NK-92 (cell line): ENCODE results near the gene BLNK.
"Not testable (repeated sequence)": the region's sequence is repeated elsewhere in the genome, so short reads cannot be mapped to it uniquely, and the experiment has no call there.

ENCODE experiments used
- DNase-seq: peaks from one replicate; lab custom pipeline; 2025; ENCODE audit not compliant: unreplicated experiment; lab: John Stamatoyannopoulos, UW

BLNK gene

DNA sequence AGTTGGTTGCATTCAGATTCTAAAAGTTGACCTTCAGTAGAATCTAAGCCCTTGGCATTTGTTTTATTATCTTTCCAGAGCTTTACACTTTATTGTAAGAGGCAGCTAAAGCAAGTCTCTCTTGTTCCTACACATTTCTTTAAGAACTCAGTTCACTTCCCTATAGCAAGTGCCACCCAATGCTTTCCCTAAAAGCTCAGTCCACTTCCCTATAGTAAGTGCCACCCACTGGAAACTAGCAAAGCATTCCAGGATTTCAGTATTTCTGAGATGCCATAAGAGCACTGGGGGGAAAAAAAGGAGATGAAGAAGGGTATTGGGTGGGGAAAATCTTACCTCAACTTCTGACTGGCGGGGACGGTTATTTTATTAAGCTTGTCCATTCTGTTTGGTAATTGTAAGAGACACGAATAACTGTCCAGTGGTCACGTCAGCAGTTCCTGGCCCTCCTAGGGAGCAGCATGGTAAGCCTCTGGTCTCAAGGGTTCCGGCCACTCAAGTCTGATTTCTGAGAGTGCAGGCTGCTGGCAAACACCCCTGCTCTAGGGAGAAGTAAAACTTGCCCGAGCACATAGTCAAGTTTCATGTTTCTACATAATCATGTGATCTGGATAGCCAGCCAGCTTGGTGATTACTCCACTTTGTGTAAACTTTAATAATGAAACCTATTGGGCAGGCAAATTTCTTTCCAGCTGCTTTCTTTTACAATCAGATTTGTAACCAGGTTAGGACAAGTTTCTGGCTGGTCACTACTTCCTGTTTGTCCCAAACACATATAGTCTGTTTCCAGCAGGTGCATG lies at the start of gene BLNK:
Gene BLNK (minus strand): TSS at position 554 of the 800 bp plus-strand sequence. CDS start 171 bp downstream, at position 383.
- DNase-seq, result no peak

DNA sequence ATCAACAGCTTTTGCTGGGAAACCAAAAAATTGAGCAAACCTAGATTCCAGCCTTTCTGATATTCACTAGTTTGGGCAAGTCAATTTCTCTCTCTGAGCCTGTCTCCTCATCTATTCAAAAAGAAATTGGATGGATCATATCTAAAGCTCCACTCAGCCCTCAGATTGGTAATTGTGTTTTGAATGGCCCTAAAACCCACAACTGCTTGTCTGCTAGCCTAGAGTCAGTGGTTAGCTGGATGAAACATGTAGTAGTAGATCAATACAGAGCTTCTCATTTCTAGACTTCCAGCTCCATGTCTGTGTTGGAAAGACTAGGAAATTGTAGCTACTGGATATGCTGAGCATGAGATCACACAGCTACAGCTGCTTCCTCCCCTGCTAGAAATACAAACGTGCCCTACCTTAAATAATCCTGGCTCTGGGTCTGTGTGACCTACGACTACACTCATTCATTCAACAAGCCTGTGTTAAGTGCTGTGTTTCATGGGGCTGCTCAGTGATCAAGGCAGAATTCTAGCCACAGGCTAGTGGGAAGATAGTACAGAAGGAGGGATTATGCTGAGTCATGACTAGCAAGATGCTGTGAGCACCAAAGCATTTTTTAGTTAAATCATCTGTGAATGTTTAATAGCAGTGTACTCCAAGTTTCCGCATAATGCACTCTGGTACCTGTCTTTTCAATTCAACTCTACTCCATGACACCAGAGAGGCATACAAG lies 48.5 kb upstream of the BLNK start:
- DNase-seq, result no peak

DNA sequence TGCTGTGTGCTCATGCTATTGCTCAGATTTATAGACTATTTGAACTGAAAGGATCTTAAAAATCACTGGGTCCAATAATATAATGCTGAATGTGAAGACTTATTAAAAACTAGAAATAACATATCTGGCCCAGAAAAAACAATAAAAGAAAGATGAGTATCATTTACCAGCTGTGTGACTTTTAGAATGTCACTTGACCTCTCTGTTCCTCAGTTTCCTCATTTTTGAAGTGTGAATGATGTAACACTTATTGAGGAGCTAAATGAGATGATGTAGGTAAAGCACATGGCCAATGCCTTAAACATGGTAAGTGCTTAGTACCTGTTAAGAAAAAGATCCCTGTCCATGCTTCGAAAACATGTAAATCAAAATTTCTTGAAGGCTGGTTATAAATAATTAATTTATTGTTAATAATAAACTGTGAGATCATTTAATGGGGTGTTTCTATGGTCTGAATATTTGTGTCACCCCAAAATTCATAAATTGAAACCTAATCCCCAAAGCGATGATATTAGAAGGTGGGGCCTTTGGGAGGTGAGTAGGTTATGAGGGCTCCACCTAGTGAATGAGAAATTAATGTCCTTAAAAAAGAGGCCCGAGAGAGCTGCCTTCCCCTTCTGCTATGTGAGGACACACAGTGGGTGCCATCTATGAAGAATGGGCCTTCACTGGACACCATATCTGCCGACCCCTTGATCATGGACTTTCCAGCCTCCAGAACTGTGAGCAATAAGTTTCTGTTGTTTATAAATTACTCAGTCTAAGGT lies 45.9 kb upstream of the BLNK start:
- no peak for DNase-seq

DNA sequence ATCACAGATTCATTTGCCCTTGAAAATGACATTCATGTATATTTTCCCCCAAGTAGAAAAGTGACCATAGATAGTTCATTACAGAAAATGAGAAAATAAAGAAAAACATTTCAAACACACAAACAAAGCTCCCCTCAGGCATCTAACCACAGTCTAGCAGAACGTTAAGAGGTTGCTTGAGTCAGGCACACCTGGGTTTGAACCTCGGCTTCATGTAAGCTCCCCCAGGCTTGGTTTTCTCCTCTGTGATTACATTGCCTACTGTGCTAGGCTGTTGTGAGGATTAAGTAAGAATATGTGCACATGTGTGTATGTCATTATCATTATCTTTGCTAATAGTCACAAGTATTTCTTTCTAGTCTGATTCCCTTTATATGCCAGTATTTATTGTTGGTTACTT lies 42.0 kb upstream of the BLNK start:
- DNase-seq, result no peak

DNA sequence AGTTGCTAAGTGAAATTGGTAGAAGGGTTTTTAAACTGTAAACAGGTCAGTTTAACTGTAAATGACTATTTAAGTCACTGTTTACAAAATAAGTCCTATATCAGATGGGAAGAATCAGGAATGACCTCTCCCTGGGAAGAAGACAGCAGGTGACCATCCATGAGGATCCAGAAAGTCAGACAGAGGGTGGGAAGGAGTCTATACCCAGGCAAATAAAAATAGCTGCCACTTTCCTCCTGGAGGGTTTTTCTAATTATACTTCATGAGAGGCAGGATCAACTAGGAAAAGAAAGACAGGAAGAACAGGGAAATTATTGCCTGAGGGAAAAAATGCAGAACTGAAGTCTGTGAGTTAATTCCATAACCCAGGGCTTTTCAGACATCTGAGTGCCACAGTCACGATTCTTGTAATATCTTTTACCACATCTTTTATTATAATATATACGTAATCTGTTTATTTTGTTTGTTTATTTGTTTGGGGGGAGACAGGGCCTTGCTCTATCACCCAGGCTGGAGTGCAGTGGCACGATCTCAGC lies 39.9 kb upstream of the BLNK start:
- no peak for DNase-seq

DNA sequence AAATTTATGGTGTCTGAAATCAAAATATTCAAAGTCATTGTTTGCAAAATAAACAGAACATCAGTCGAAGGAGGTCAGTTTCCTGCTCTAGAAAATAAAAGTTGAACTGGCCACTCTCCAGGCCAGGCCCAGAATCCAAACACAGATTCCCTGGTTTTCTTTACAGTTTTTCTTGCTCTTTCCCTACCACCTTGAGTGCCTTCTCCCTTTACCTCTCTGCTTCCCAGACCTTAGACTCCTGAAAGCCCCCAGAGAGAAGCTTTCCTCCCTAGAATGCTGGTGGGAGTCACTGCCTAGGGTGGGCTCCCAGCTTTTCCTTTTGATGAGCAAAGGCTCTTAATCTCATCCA lies 38.9 kb upstream of the BLNK start:
- no peak for DNase-seq

DNA sequence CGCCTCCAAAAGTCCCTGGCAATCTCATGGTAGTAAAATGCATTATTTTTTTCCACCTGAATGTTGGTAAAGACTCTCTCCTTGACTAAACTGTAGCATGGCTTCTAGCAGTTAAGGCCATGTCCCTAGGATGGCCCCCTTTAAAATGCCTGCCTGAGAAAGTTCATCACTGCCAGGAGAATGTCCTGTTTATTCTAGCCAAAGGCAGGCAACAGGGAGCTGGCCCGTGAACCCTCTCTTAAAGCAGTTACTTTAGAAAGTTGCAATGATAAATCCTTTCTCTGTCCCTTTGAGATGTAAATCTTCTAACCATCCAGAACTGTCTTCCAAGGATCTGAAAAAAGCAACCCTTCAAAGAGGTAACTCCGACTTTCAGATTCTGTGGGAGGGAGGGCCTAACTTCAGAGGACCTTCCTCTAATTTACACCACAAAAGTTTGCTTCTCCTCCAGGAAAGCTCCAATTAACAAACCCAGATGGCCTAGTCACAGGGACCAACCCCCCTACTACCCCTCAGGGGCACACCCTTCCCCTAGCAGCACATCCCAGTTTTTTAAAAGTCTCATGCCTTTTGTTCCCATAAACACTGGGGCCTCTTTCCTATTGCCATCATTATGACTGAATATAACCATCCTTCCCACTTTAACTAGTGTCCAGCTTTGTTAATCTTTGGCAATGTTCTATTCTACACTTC lies 38.4 kb upstream of the BLNK start:
- no peak for DNase-seq

DNA sequence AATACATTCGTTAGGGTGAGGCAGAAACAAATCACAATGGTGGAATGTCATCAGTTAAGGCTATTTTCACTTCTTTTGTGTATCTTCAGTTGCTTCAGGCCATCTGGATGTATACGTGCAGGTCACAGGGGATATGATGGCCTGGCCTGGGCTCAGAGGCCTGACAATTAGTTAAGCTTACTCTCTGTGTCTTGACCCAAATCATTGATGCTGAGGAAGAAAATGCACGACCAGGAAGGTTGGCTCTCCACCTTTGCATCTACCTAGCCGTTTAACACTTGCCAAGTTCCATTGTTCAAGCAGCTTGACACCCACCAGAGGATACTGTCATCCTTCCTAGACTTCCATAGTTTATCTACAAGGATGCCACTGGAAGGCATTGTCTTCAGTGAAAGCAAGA lies 37.5 kb upstream of the BLNK start:
- DNase-seq, result not testable (repeated sequence)

DNA sequence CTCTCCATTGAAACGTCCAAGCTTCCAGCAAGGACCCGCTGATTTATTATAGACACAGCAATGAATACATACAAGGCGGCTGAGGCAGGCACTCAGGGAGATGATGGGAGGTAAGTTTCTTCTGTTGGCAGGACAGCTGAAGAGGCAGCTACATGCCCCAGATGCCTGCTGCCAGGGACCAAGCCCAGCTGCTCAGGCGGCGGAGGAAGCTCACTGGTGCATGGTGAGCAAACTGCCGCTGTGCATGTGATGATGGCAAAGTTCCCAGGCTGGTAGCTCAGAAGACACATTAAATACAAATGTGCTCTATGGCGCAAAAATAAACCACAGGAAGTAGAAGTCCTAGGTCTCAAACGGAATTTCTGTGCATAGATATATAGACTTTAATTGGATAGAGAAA lies 35.1 kb upstream of the BLNK start:
- no peak for DNase-seq

DNA sequence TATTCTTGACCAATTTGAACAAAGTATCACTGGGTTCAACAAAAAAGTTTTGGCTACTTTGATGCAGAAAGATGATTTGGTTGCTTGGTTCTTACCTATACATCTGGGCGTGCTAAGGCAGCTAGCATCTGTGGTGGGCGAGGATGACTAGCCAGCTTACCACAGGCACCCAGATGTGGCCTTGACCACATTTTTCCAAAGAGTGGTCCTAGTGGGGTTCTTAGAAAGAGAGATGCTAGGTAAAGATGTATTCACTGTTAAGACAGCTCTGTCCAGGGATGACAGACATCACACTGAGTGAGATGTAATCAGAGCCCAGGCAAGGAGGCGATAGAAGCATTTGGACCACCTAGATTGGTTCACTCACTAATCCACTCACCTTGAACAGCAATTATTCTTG lies 33.6 kb upstream of the BLNK start:
- DNase-seq, result no peak

DNA sequence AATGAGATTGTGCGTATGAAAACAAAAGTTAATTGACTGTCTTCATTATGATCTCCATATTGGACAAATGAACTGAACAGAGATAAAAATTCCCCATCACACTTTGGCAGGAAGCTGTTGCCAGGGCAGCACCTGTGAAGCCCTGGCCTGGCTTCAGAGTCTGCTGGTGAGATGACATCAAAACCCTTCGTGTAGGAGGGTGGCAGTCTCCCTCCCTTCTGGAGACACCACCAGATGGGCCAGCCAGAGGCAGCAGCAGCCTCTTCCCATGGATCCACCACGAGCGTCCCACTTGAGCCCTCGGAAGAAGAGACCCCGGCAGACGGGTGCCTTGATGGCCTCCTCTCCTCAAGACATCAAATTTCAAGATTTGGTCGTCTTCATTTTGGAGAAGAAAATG lies 32.9 kb upstream of the BLNK start, which contains the start of gene DNTT:
Gene DNTT (plus strand): TSS at position 205 of the 400 bp plus-strand sequence. CDS start 64 bp downstream, at position 269.
- DNase-seq, result no peak

DNA sequence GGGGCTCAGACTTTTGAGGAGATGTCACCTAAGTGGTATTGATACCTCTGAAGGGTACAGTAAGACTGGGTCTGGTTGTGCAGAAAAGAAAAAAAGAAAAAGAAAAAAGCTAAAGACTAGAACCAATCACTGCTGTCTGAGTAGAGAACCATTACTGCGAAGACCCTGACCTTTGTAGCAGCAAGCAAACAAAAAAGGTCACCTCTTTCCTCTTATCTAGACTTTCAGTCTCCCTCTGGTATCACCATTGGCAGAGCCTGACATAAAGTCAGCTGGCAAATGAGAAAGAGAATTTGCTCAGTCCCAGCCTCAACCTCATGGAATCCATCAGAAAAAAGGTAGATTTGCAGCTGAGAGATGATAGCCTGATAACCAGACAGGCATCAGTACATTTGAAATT lies 30.2 kb upstream of the BLNK start:
- DNase-seq, result no peak

DNA sequence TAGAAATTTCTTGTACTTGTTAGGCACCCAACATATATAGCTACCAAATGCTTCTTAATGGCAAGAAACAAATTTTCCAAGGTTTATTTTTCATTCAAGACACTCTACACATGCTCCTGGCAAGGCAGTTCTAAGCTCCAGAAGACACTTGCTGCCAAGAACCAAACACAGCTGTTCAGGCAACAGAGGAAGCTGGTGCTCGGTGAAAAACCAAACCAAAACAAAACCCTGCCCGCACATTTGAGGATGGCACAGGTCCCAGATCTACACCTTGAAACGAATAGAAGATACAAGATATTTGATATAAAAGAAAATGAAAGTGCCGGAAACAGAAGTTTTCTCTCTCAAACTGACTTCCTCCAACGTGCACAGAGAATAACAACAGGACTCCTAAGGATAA lies 28.0 kb upstream of the BLNK start:
- no peak for DNase-seq

DNA sequence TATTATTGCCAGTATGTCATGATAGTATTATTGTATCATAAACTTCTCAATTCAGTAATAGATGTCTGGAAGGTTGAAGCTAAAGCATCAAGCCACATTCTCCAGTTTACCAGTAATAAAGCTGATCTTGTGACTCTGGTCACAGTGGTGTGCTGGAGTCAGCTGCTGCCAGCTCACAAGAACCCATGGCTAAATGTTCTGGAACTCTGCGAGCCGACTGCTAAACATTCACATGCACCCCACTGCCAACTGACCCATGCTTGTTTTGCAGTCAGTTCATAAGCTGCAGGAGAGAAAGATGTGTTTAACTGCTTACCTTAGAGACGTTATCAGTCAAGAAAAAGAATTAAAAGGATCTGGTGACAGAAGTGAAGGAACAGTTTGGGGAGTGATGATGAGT lies 27.0 kb upstream of the BLNK start:
- DNase-seq, result no peak

DNA sequence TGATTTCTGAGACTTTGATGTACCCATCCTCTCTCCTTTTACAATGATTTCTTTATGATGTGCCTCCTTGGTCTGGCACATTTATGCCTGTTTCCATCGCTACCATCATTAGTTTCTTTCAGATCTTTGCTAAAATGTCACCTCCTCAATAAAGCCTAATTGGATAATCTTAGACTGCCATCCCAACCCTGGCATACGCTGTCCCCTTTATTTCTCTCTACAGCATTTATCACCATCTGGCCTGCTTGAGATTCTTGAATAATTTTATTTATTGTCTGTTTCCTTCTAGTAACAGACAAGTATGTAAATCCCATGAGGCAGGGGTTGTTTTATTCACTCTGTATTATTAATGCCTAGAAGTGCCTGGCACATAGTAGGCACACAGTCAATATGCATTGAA lies 26.1 kb upstream of the BLNK start:
- no peak for DNase-seq

DNA sequence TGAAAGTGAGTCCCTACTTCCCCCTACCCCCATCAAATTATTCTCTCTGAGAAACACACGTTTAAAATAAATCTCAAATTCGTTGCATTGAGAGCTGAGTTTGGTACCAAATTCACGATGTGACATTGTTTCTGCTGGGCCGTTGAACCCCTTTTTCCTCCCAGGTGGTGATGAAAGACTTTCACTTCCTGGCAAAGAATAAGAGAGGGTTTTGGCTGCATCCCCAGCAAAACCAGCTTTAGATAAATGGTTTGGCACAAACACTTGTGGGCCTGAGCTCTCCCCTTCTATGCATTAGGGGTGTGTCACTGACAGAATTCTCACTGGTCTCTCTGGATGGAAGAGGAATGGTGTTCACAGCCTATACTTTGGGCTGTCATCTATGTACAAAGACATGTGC lies 24.1 kb upstream of the BLNK start:
- no peak for DNase-seq

DNA sequence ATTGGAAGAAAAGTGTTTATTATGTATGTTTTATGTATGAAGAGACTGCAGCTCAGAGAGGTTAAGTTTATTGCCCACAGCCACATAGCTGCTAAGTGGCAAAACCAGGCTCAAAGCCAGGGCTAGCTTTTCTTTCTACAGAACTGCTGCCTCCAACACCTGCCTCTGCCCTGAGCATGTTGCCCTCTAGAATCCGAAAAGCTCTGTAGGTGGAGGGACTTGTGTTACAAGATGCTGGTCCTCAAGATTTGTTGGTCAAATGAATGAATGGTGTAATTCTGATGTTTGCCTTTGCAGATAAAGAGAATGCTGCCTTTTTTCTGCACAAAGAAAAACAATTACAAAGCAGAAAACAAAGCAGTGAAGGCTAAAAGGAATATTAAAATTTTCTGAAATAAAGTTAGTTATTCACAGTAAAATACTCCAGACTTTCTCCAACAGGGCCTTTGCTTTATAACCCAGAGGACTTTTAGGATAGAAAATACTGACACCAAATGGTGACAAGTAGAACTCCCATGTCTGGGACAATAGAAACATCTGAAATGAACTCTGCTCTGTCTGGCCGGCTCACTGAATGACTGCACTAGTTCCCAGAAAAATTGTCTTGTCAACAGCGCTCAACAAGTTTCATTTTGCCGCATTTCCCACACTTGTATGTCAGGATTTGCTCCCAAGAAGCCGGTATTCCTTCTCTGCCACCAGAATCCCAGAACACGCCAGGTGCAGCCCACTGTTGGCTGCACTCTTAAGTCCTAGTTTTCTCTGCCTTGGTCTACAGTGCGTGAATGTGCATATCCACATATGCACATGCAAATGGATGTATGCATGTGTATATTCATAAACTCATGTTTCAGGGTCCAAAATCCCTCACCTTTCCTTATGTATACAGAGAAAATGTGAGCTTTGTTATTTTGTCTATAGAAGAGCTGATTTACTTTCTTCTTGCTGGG lies 21.9 kb upstream of the BLNK start:
- DNase-seq, result no peak

DNA sequence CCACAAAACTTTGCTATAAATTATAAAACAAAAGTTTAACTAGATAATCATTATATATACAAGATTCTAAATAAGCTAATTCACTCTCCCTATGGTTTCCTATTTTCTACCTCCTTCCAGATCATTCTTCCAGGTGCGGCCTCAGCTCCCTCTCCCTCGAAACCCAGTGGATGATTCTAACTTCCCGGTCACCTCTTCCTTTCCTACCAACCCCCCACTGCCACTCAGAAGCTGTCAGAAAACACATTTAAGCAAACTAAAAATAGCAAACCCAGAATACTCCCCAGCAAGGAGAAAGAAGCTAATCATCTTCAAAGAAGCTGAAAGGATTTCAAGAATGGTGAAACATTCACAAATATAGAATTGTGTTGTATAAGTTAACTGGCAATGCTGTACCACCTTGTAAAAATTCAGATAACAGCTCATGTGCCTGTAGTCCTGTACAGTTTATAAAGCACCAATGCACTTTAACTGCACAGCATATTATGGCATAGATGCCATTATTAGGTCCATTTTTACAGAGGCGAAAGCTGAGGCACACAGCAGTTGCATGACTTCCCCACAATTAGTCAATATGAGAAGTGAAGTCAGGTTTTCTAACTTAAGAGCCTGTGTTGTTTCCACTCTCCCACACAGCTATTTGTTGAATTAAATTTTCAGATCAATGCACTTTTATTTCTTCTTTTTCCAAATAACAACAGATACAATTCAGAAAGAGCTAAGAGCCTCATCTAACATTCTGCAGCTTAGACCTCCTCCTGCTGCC lies 19.2 kb upstream of the BLNK start:
- DNase-seq, result no peak
